GM18517 (cell line): ENCODE results near the gene GPR21.

Experiments
- ATAC-seq: cut with Tn5 transposase; IDR thresholded peaks from one replicate; pipeline ENCODE4 v1.9.1; 2021; ENCODE audit warnings: mild to moderate bottlenecking, moderate library complexity; ENCODE audit not compliant: unreplicated experiment

GPR21 gene

GRCh38 chr9:123033352-123033751 is at the start of gene GPR21:
TSS of gene GPR21 (plus strand) at chr9:123033667. CDS start at chr9:123034567, 900 bp downstream.
- ATAC-seq = no peak

GRCh38 chr9:122986010-122986409 is 47.5 kb upstream of the GPR21 start:
- ATAC-seq = no peak

- ATAC-seq = no peak
These were observed 45.3 kb upstream of the GPR21 start for GRCh38 chr9:122988141-122988540.

GRCh38 chr9:122988920-122989621 is 44.4 kb upstream of the GPR21 start:
- ATAC-seq = peak; percentile 76

GRCh38 chr9:122991370-122991830 is 42.1 kb upstream of the GPR21 start:
- ATAC-seq = peak; percentile 50

- ATAC-seq = no peak
These were observed 36.9 kb upstream of the GPR21 start for GRCh38 chr9:122996586-122996985.

GRCh38 chr9:122998448-122998847 is 35.0 kb upstream of the GPR21 start:
- ATAC-seq = no peak

GRCh38 chr9:123000371-123001068 is 32.9 kb upstream of the GPR21 start:
- no peak for ATAC-seq

- ATAC-seq = no peak
These were observed 30.7 kb upstream of the GPR21 start for GRCh38 chr9:123002754-123003153.

GRCh38 chr9:123003466-123003865 is 30.0 kb upstream of the GPR21 start:
- no peak for ATAC-seq

- ATAC-seq = no peak
These were observed 27.5 kb upstream of the GPR21 start for GRCh38 chr9:123005964-123006363.

- no peak for ATAC-seq
These were observed 26.2 kb upstream of the GPR21 start for GRCh38 chr9:123007269-123007668.

GRCh38 chr9:123008909-123009308 is 24.6 kb upstream of the GPR21 start:
- ATAC-seq = no peak

GRCh38 chr9:123011380-123011779 is 22.1 kb upstream of the GPR21 start:
- no peak for ATAC-seq

GRCh38 chr9:123011878-123012528 is 21.5 kb upstream of the GPR21 start:
- ATAC-seq = no peak

GRCh38 chr9:123016631-123017030 is 16.8 kb upstream of the GPR21 start:
- ATAC-seq = no peak

- no peak for ATAC-seq
These were observed 12.7 kb upstream of the GPR21 start for GRCh38 chr9:123020796-123021195.

GRCh38 chr9:123026425-123026824 is 7.0 kb upstream of the GPR21 start:
- no peak for ATAC-seq

- no peak for ATAC-seq
These were observed 6.0 kb upstream of the GPR21 start for GRCh38 chr9:123027517-123027916.

GRCh38 chr9:123028136-123028535 is 5.3 kb upstream of the GPR21 start:
- no peak for ATAC-seq

- no peak for ATAC-seq
These were observed 4.5 kb upstream of the GPR21 start for GRCh38 chr9:123028973-123029372.

- no peak for ATAC-seq
These were observed 1.5 kb upstream of the GPR21 start for GRCh38 chr9:123031963-123032362.
